Left lung (tissue), 10 donors: ENCODE results near the gene XBP1. TPM values are rescaled to one million over a fixed set of nuclear protein-coding genes. Genes with fewer than 3 reads are reported as not detected.
"Not testable (repeated sequence)": the region's sequence is repeated elsewhere in the genome, so short reads cannot be mapped to it uniquely, and the experiment has no call there.

Source experiments
- ATAC-seq: fragments of 200-7000 bp; cut with Tn5 transposase; one replicate; pipeline ENCODE4 v1.9.1; 2020; ENCODE audit warnings: moderate library complexity
- DNase-seq, 4 donors: peaks; one replicate each; pipeline ENCODE4 v3.0.0-alpha.2; 2013 to 2020
- H3K27ac ChIP-seq, 2 donors: fragments of 200-600 bp; sonication (generic) in 1 of 2; one replicate each; pipeline versions ENCODE4 v1.5.0 to v1.8.0; 2020 to 2021
- H3K27me3 ChIP-seq, 2 donors: fragments of 200-600 bp; sonication (generic) in 1 of 2; one replicate each; pipeline versions ENCODE4 v1.5.0 to v1.8.0; 2020 to 2021
- H3K36me3 ChIP-seq, 2 donors: fragments of 200-600 bp; sonication (generic) in 1 of 2; one replicate each; pipeline versions ENCODE4 v1.5.0 to v1.8.0; 2020 to 2021
- H3K4me1 ChIP-seq, 2 donors: fragments of 200-600 bp; one replicate each; pipeline ENCODE4 v1.8.0; 2021
- H3K4me3 ChIP-seq, 2 donors: fragments of 200-600 bp; sonication (generic) in 1 of 2; one replicate each; pipeline versions ENCODE4 v1.5.0 to v1.8.0; 2020 to 2021; ENCODE audit warnings: mild to moderate bottlenecking in 1 of 2
- H3K9me3 ChIP-seq, 2 donors: fragments of 200-600 bp; sonication (generic) in 1 of 2; one replicate each; pipeline versions ENCODE4 v1.5.0 to v1.8.0; 2020 to 2021
- CTCF ChIP-seq, 2 donors: fragments of 200-600 bp; sonication (generic) in 1 of 2; IDR thresholded peaks; one replicate each; pipeline versions ENCODE4 v1.5.0 to v1.8.0; 2021; ENCODE audit warnings: antibody characterized with exemption in 2 of 2
- intact Hi-C, 2 donors: fragments of 100-400 bp; cut with DNase I; formaldehyde crosslinking; loops; one replicate each; pipeline versions ENCODE4 v1.11.2 to v1.14.2; 2022
- polyA plus RNA-seq, 6 donors: library from polyadenylated mRNA; unstranded; fragments of 120-200 nt; gene quantifications; one replicate each; pipeline ENCODE4 v1.2.1, GENCODE V29; 2013; ENCODE audit not compliant: insufficient read length in 6 of 6
- total RNA-seq, 2 donors: library from RNA; stranded (reverse); fragmentation: NEBNext Ultra II Directional; extraction: Animal tissue kit (Norgen Biotek cat#: 25700); gene quantifications; one replicate each; pipeline ENCODE4 v1.2.1, GENCODE V29; 2021
- donor health status: DM: no; HTN: yes; CAD: no.
- donor health status: DM: no; HTN: no; CAD: no.

Gene XBP1
- total and polyA plus RNA-seq, 8 donors: 89.0 to 259 (median 113) TPM

GRCh38 chr22:28759861-28760560 lies 40.4 kb downstream of the XBP1 start:
- no peaks in the 10 kb centered on the region for H3K36me3 ChIP-seq
- H3K9me3 ChIP-seq: no peaks in the 10 kb centered on the region
- no peaks in the 10 kb centered on the region for H3K27me3 ChIP-seq
- ATAC-seq (no peak), DNase-seq (no peak)
- intact Hi-C loops: no loop called here
- no peak overlapping the region for H3K27ac ChIP-seq
- no peak for TF ChIP-seq CTCF (IDR thresholded peaks at IDR 0.05)
- H3K4me1 ChIP-seq: peaks cover 2 to 7% of the 10 kb centered on the region in 2 donors
- no peak overlapping the region for H3K4me3 ChIP-seq

- DNase-seq, H3K27me3 ChIP-seq, ATAC-seq, H3K27ac ChIP-seq, H3K4me3 ChIP-seq, intact Hi-C loops, H3K9me3 ChIP-seq, H3K4me1 ChIP-seq: not testable (repeated sequence)
- peaks cover 0 to 31% of the 10 kb centered on the region in 2 donors for H3K36me3 ChIP-seq
Observed at GRCh38 chr22:28754512-28754911, 45.9 kb downstream of the XBP1 start.

GRCh38 chr22:28750471-28750881 lies 49.9 kb downstream of the XBP1 start:
- no peak for TF ChIP-seq CTCF (IDR thresholded peaks at IDR 0.05)
- H3K9me3 ChIP-seq: no peaks in the 10 kb centered on the region
- H3K36me3 ChIP-seq: peaks cover 0 to 69% of the 10 kb centered on the region in 2 donors
- peaks cover 0 to 5% of the 10 kb centered on the region in 2 donors for H3K4me1 ChIP-seq
- no peak overlapping the region for H3K27ac ChIP-seq
- intact Hi-C loops: no loop called here
- DNase-seq (no peak), ATAC-seq (no peak)
- H3K4me3 ChIP-seq: no peak overlapping the region
- H3K27me3 ChIP-seq: no peaks in the 10 kb centered on the region

Other genes with a start within 250 kb of the XBP1 start
- 10 to 100 TPM; 31.1 to 41.6 TPM for gene TTC28, start 120.7 kb downstream of the XBP1 start, total RNA-seq
- 10 to 100 TPM; 39.8 to 44.2 (median 41.7) TPM for gene TTC28, start 120.7 kb downstream of the XBP1 start, polyA plus RNA-seq
- gene CHEK2, start 58.7 kb downstream of the XBP1 start, total RNA-seq: 10 to 100 TPM; 12.5 to 27.1 TPM
- gene CHEK2, start 58.7 kb downstream of the XBP1 start, polyA plus RNA-seq: 10 to 100 TPM; 16.0 to 22.6 (median 19.7) TPM
- 10 to 100 TPM; 11.6 to 12.1 TPM for gene HSCB, start 58.5 kb downstream of the XBP1 start, total RNA-seq
- 10 to 100 TPM; 19.0 to 21.6 (median 20.8) TPM for gene HSCB, start 58.5 kb downstream of the XBP1 start, polyA plus RNA-seq
- 10 to 100 TPM; 23.5 to 24.2 TPM for gene CCDC117, start 27.9 kb downstream of the XBP1 start, total RNA-seq
- 10 to 100 TPM; 32.5 to 45.6 (median 36.5) TPM for gene CCDC117, start 27.9 kb downstream of the XBP1 start, polyA plus RNA-seq
- gene ZNRF3, start 83.0 kb upstream of the XBP1 start, total RNA-seq: 10 to 100 TPM in 1 of 2 donors, 1 to 10 TPM in 1; 8.8 to 13.1 TPM
- 10 to 100 TPM; 24.9 to 30.4 (median 28.6) TPM for gene ZNRF3, start 83.0 kb upstream of the XBP1 start, polyA plus RNA-seq